ENCODE data around the gene ARHGEF4. TPM values are rescaled to one million over a fixed set of nuclear protein-coding genes. Genes with fewer than 3 reads are reported as not detected.

The ARHGEF4 gene
- total and polyA plus RNA-seq, 10 of the 15 experiments (the other 5 are each of a cell fraction or from before 2014, with no cell fraction given), result 0.02 to 0.24 (median 0.16) TPM; not detected in 6

DNA sequence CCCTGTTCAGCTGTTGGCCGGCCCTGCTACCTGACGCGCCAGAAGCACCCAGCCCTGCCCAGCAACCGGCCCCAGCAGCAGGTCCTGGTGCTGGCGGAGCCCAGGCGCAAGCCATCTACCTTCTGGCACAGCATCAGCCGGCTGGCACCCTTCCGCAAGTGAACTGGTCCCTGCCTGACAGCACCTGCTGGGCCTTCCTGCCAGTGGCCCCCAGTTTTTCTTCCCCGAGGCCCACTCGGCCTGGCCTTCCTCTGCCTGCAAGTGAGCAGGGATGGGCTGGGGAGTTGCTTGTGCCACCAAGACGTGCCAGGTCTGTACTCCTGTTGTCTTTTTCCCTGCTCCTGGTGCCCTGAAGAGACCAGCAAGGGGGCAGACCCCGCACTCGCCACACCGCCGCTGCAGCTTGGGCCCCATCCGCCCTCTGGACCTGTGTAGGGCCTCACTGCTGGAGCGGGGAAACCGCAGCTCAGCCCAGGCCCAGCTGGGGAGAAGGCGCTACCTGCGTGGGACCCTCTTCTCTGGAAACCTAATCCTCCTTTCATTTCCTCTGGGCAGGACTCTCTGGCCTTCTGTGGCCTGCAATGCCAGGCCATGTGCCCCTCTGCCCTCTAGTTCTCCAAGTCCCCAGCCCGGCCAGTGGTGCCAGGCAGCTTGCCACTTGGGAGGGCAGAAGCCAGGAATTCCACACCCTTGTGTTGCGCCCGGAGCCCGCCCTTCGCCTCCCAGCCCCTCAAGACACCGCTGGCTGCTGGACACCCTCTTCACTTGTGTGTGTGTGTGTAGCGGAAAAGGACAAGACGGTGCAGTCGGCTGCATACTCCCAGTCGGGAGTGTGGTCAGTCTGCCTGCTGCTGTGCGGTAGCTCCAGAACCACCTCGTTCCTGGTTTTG, 209.6 kb downstream of the ARHGEF4 start:
- H3K9ac ChIP-seq (ENCODE audit: control insufficient read depth, insufficient read depth, low read length), result no peak overlapping the region

DNA sequence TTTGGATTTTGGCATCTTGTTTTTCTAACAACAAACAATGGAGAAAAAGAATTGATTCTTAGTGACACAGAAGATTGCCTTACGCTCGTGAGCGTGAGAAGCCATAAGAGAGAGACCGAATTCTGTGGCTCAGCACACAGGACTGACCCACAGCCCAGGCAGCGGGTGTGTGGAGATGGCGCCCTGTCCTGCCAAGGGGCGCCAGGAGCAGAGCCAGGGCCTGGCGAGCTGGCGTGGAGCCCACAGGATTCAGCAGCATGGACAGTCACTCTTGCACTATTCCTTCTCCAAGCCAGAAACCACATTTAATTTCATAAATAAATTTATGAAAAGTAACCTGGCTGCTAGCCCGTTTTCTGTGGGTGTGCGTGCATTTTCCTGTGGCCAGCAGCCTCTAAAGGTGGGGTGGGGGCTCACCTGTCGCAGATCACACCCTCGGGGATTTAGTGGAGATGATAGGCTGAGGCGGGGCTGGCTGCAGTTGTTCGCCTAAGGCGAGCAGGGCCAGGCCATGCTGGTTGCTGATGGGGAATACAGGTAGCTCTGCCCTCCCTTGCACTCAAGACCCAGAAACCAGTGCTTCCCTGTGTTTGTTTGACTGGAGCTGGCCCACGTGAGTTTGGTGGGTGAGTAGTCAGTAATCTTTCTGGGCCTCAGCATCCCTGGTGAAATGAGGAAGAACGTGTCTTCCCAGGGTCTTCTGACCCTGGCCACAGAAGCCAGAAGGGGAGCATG, 210.4 kb downstream of the ARHGEF4 start:
- ATAC-seq, result no peak
- no peak overlapping the region for H3K4me2 ChIP-seq (ENCODE audit: control insufficient read depth, insufficient read depth)
- intact Hi-C loops (cut with micrococcal nuclease; ENCODE audit: unreplicated experiment) (no loop called here), in situ Hi-C loops (cut with MboI) (no loop called here)
- ChIA-PET POLR2A (interaction anchor here (0.6 kb wide), 1 partner anchor 49 kb away, joined by 3 read pairs; no protein-coding TSS in a partner anchor), SMC1A (ENCODE audit: uncharacterized antibody, unreplicated experiment) (no interaction called here), CTCF (interaction anchor here (1.0 kb wide), 1 partner anchor 13 kb away, joined by 4 read pairs; no protein-coding TSS in a partner anchor), RAD21 (ENCODE audit: unreplicated experiment) (no interaction called here)
- no peak for FAIRE-seq
- H3K27me3 ChIP-seq (replicated peaks in 1 of 2; ENCODE audit: control insufficient read depth in 2 of 2, insufficient read depth in 2 of 2, low read length in 1 of 2), result no peaks in the 10 kb centered on the region
- H3K79me2 ChIP-seq (ENCODE audit: control insufficient read depth, insufficient read depth, low read length), result no peaks in the 10 kb centered on the region
- no TSS peak for BruUV-seq (replicated peaks)
- no peaks in the 10 kb centered on the region for H4K20me1 ChIP-seq (ENCODE audit: control insufficient read depth, insufficient read depth)
- no peak for DNase-seq (ENCODE audit: low read depth, low spot score)
- H3K4me1 ChIP-seq (ENCODE audit: control insufficient read depth, insufficient read depth, low read length), result no peaks in the 10 kb centered on the region
- no peaks in the 10 kb centered on the region for H3K9me3 ChIP-seq (replicated peaks; ENCODE audit: control insufficient read depth, insufficient read depth, low read length)
- H2AFZ ChIP-seq (ENCODE audit: control insufficient read depth, low read depth, low read length), result no peak overlapping the region
- peak; percentile 42; the same call in 1 of the 2 replicates for TF ChIP-seq POLR2AphosphoS5 (IDR thresholded peaks at IDR 0.05; ENCODE audit: low read length)
- no peak for TF ChIP-seq HCFC1 (IDR thresholded peaks at IDR 0.05; ENCODE audit: low read length)
- TF ChIP-seq, protein P1, sequence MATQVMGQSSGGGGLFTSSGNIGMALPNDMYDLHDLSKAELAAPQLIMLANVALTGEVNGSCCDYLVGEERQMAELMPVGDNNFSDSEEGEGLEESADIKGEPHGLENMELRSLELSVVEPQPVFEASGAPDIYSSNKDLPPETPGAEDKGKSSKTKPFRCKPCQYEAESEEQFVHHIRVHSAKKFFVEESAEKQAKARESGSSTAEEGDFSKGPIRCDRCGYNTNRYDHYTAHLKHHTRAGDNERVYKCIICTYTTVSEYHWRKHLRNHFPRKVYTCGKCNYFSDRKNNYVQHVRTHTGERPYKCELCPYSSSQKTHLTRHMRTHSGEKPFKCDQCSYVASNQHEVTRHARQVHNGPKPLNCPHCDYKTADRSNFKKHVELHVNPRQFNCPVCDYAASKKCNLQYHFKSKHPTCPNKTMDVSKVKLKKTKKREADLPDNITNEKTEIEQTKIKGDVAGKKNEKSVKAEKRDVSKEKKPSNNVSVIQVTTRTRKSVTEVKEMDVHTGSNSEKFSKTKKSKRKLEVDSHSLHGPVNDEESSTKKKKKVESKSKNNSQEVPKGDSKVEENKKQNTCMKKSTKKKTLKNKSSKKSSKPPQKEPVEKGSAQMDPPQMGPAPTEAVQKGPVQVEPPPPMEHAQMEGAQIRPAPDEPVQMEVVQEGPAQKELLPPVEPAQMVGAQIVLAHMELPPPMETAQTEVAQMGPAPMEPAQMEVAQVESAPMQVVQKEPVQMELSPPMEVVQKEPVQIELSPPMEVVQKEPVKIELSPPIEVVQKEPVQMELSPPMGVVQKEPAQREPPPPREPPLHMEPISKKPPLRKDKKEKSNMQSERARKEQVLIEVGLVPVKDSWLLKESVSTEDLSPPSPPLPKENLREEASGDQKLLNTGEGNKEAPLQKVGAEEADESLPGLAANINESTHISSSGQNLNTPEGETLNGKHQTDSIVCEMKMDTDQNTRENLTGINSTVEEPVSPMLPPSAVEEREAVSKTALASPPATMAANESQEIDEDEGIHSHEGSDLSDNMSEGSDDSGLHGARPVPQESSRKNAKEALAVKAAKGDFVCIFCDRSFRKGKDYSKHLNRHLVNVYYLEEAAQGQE (IDR thresholded peaks at IDR 0.05; ENCODE audit: low read depth, low read length), result no peak
- no peak for TF ChIP-seq JUND (IDR thresholded peaks at IDR 0.05; ENCODE audit: low read depth, low read length)
- no peak for TF ChIP-seq ZNF622 (IDR thresholded peaks at IDR 0.05)
- 88% methylated on average over 18 of the region's 18 CpGs for WGBS (ENCODE audit: insufficient coverage, insufficient replicate concordance, low lambda C conversion rate, missing lambda C conversion rate)
- H3K9ac ChIP-seq (ENCODE audit: control insufficient read depth, insufficient read depth, low read length), result no peak overlapping the region
- peaks cover 22 to 32% of the 10 kb centered on the region in 2 experiments; a peak in 3 of 4 replicates for H3K36me3 ChIP-seq (ENCODE audit: control insufficient read depth in 2 of 2, insufficient read depth in 2 of 2, low read length in 1 of 2)
- H3K27ac ChIP-seq (ENCODE audit: control insufficient read depth, insufficient read depth), result no peak overlapping the region
- H3K4me3 ChIP-seq, result no peak overlapping the region

More for the DNA sequence above, 209.6 kb downstream of the ARHGEF4 start:
- no peak overlapping the region for H3K4me3 ChIP-seq
- in situ Hi-C loops (cut with MboI) (no loop called here), intact Hi-C loops (cut with micrococcal nuclease; ENCODE audit: unreplicated experiment) (no loop called here)
- no TSS peak for BruUV-seq (replicated peaks)
- POLR2A ChIA-PET, result interaction anchor here (0.6 kb wide), 1 partner anchor 50 kb away, joined by 3 read pairs; no protein-coding TSS in a partner anchor
- H3K9me3 ChIP-seq (replicated peaks; ENCODE audit: control insufficient read depth, insufficient read depth, low read length), result no peaks in the 10 kb centered on the region
- H3K4me1 ChIP-seq (ENCODE audit: control insufficient read depth, insufficient read depth, low read length), result no peaks in the 10 kb centered on the region
- H2AFZ ChIP-seq (ENCODE audit: control insufficient read depth, low read depth, low read length), result no peak overlapping the region
- FAIRE-seq (no peak), ATAC-seq (no peak; the same call in 2 of the 3 replicates), DNase-seq (ENCODE audit: low read depth, low spot score) (no peak)
- SMC1A ChIA-PET (ENCODE audit: uncharacterized antibody, unreplicated experiment), result no interaction called here
- H3K27ac ChIP-seq (ENCODE audit: control insufficient read depth, insufficient read depth), result no peak overlapping the region
- H3K36me3 ChIP-seq (ENCODE audit: control insufficient read depth in 2 of 2, insufficient read depth in 2 of 2, low read length in 1 of 2), result peaks cover 16 to 32% of the 10 kb centered on the region in 2 experiments; a peak in 3 of 4 replicates
- no peaks in the 10 kb centered on the region for H3K79me2 ChIP-seq (ENCODE audit: control insufficient read depth, insufficient read depth, low read length)
- no peaks in the 10 kb centered on the region for H4K20me1 ChIP-seq (ENCODE audit: control insufficient read depth, insufficient read depth)
- no peak overlapping the region for H3K4me2 ChIP-seq (ENCODE audit: control insufficient read depth, insufficient read depth)
- peak; percentile 48; the same call in 1 of the 2 replicates for TF ChIP-seq POLR2A (IDR thresholded peaks at IDR 0.05; ENCODE audit: low read depth, low read length)
- TF ChIP-seq PML (IDR thresholded peaks at IDR 0.05; ENCODE audit: low read length), result 0 out of 2 replicates have a peak, but pooled peaks have one; percentile 35
- no peak for TF ChIP-seq YBX1 (IDR thresholded peaks at IDR 0.05)
- TF ChIP-seq ATF7 (IDR thresholded peaks at IDR 0.05; ENCODE audit: low read depth), result no peak
- 95% methylated on average over 31 of the region's 32 CpGs for WGBS (ENCODE audit: insufficient coverage, insufficient replicate concordance, low lambda C conversion rate, missing lambda C conversion rate)
- H3K27me3 ChIP-seq (replicated peaks in 1 of 2; ENCODE audit: control insufficient read depth in 2 of 2, insufficient read depth in 2 of 2, low read length in 1 of 2), result no peaks in the 10 kb centered on the region
- RAD21 ChIA-PET (ENCODE audit: unreplicated experiment), result no interaction called here
- CTCF ChIA-PET, result no interaction called here
